ENCODE data around the gene PDE3A.
"Not testable (repeated sequence)": the region's sequence is repeated elsewhere in the genome, so short reads cannot be mapped to it uniquely, and the experiment has no call there.

PDE3A gene

DNA sequence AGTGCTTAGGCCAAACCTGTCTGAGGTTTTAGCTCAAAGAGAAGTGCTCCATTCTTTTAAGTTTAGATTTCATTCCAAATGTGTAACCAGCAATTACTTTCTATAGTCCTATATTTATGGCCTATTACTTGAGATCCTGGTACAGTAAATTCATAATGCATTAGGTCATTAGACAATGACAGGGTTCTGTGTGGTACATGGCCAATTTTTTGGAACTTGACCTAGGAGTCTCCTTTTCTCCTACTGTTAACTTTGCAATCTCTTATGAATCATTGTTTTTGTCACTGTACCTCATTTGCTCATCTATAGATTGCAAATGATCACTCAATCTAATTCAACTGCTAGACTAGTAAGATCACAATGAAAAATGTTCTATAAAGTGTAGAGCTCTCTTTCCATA lies 136.7 kb downstream of the PDE3A start:
- no peak for DNase-seq

DNA sequence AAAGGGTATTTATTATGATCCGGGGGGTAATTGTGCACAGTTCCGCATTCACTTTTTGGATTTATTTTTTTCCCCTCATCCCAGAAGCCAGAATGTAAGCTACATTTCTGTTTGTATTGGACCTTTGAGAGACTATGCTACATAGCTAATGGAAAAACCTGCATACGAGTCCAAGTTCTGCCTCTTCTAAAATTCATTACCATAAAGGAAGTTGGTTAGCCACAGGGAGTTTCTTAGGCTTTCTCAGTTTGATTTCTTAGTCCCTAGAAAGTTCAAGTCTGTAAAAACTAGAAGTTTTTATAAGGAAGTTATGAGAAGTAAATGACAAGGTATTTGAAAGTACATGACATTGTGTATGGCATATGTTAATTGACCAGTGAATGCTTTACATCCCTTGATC lies 138.7 kb downstream of the PDE3A start:
- DNase-seq = no peak

DNA sequence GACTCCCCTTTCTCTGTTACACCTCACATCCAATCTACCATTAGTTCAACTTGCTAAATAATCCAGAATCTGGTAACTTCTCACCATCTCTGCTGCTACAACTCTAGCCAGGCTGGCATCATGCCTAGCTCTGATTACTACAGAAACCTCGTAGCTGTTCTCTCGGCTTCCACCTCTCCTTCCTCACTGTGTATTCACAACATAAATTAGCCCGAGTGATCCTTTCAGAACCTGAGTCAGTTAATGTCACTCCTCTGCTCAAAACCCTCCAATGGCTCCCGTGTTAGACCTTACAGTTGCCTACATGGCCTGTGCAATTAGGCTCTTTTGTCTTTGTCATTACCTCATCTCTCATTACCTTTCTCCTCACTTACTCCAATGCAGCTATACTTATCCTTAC lies 139.4 kb downstream of the PDE3A start:
- DNase-seq = no peak

DNA sequence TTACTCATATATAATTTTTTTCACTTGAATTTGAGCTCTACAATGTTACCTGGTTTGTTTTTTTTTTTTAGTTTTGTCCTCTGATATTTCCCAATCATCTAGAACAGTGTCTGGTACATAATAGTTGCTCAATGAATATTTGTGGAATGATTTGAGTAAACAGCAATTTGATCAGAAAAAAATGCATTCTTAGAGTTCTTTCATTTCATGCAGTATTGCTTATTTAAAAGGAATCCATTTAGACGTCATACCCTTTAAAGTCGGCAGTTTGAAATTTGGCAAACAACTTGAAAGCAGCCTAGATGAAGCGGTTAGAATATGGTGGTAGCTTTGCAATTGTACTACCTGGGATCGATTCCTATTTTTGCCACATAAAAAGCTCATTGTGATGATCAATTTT lies 140.0 kb downstream of the PDE3A start:
- no peak for DNase-seq

DNA sequence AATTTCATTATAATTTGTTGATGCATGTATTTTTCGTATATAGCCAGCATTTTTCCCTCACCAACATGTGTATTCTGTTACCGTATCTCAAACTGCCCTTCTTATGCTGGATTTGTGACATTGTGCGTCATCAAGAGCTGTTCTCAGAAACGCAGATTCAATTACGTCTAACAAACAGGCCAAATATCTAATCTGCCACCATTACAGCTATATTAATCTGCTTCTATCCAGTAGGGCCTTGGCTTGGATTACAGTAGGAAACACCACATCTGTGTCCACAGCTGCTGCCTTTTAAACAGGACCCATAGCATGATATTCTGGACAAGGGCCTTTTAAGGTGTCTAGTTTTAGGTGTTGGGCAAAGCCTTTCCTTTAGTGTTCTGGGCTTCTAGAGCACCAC lies 140.6 kb downstream of the PDE3A start:
- no peak for DNase-seq

DNA sequence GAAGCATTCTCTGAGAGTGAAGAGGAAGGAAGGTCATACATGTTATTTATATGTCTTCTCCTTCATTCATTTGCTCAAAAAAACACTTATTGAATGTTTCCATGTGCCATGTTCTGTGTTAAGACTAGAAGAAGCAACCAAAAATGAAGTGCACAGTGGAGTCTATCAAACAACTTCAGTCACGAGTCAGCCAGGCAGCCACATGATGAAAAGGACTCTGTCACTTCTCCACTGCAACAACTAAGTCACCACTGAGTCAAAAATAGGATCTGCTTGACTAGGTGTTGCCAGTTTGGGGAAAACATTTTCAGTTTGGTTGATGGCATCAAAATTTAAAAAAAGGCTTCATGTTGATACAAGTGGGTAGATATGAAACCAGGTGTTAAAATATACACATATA lies 142.5 kb downstream of the PDE3A start:
- DNase-seq = no peak

DNA sequence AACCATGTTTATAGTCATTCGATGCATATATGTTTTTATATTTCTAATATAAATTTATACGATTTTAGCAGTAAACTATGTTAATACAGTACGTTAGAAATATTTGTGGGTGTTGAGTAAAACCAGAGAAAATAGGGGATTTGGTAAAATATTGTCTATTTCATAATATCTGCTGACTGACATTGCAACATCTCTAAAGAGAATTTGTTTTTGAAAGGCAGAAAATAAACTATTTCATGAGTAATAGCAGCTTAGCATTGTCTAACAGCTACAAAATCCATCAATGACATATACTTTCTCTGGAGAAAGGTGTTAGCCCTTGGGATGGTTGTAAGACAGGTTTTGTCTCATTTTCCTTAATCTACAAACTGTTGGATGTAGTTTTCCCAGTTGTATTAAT lies 144.9 kb downstream of the PDE3A start:
- DNase-seq = no peak

DNA sequence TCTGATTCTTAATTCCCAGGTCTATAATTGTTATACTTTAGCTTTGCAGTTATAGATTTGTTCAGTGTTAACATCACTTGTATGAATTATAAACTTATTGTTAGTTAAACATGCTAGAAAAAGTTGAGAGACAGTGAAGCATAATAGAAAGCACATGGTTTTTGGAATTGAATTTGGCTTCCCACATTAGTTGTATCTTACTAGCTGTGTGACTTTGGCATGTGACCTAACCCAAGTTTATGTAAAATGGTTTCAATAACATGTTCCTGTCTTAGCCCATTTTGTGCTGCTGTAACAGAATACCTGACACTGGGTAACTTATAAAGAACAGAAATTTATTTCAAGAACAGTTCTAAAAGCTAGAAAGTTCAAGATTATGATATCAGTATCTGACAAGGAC lies 146.3 kb downstream of the PDE3A start:
- no peak for DNase-seq

DNA sequence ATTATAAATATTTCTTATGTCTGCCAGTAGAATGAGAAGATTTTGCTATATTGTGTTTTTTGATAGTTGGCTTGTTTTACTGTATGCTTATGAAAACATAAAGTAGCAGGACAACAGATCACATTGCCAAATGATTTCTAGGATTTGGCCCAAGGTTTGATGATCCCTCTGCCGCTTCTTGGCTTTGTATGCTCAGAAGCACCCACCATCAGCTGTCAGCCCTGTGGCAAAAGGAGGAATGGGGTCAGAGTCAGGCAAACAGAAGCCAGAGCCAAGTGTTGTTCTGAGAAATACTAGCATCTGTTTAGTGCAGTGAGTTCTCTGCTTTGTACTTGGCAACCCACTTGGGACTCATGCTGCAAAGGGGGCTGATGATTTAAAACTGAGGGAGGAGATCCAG lies 152.2 kb downstream of the PDE3A start:
- DNase-seq = no peak

DNA sequence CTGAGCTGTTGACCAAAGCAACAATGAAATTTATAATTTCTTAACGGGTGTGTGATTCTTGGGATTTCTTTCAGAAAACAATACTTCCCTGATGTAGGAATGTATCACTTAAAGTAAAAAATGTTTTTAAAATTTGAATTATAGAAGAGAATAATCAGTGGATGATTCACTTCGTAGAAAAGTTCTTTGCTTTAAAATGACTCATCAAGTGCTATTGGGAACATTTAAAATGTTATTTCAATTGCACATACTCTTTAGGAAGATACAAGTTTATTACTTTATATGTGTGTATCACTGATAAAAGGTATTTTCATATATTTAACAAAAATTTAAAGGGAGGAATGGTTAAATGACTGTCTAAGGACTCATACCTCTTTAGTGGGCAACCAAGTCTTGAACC lies 155.3 kb downstream of the PDE3A start:
- DNase-seq = no peak

DNA sequence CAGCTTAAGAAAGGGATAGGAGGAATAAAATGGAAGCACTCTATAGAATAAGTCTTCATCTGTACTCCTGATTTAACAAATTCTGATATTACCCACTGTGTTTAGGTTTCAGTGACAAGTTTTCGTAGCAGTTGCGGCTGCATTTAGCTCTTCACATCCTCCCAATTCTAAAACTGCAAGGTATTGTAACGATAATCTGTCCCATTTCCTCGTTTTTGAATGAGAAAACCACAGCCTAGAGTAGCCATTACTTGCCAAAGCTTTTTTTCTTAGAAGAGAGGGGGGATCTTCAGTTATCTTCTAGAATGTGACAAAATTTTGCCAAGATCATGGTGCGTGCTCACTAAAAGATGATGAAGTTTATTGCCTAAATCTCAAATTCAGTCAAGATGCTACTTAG lies 155.8 kb downstream of the PDE3A start:
- DNase-seq = no peak

DNA sequence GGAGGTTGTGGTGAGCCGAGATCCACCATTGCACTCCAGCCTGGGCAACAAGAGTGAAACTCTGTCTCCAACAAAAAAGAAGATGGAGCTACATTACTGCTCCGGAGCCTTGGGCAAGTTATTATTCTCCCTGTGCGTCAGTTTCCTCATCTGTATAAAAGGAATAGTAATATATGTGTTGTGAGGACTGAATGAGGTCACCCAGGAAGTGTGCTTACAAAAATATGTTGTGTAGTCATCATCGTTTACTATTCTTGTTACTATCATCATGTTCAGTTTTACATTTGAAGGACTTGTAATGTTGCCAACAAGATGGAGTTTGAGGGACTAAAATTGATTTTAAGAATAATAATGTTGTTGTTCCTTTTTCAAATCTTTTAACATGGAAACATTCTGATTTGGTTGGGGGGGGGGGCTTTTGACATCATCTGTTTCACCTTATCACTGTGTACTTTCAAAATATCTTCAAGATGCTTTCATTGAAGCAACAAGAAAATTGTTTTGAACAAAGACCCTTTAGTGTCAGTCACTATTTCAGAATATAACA lies 156.8 kb downstream of the PDE3A start:
- DNase-seq = no peak

DNA sequence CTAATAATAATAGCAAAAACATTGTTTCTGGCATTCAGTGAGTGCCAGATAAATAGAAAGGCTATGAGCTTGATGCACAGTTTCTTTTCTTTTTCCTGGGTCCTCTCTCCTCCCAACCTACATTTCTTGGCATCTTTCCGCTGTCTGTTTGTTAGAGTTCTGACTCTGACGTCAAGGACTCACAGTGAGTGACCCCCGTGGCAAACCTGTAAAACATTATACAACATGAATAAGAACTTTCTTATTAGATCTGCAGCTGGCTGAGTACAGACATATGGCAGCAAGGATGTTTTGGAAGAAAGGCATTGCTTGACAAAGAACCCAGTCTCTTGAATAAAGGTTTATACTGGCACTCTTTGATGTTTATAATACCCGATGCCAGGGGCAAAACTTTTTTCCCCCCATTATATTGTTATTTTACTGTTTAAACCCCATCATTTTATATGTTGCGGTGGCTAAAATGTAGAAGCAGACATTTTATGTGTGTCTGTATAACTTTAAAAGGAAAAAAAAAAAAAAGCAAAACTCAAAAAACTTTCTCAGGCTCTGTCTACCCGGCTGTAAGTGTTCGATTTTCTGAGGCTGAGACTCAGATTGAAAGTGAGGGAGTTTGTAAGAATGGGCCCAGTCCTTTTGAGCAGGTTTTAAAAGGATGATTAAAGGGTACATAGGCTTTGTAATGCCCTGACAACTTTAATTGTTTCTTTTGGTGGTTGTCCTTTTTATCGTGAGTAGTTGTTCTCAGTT lies 159.3 kb downstream of the PDE3A start:
- DNase-seq = no peak

DNA sequence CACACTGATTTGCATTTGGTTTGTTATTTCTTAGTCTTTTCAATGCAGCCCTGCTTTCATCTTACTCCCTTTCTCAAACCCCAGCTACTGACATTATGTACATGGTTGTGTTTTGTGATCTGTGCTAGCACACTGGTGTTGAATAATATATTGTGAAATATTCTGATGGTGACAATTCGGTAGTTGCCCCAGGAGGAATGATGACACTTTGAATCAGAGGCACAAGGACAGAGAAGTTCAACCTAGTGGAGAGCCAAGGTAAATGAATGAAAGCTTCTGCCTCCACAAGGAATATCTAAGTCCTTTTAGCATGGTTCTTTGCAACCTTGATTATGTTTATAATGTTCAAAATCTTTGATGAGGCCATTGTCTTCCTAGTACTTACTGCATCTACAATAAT lies 159.9 kb downstream of the PDE3A start:
- DNase-seq = no peak

DNA sequence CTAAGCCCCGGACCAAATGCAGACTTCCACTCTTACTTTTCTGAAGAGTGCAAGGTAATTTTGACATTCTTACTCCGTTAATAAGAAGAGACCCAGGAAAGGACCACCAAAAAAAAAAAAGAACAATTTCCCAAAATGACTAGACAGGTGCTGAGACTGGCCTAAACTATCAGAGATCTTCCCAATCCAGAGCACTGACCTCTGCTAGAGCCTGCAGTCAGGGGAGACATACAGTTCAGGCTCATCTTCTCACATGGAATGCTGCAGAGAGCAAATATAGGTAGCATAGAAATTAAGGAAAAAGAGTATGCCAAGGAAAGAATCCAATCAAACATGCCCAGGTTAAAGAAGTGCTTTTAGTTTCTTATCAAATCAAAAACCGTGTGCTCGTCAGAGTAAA lies 177.9 kb downstream of the PDE3A start:
- no peak for DNase-seq

DNA sequence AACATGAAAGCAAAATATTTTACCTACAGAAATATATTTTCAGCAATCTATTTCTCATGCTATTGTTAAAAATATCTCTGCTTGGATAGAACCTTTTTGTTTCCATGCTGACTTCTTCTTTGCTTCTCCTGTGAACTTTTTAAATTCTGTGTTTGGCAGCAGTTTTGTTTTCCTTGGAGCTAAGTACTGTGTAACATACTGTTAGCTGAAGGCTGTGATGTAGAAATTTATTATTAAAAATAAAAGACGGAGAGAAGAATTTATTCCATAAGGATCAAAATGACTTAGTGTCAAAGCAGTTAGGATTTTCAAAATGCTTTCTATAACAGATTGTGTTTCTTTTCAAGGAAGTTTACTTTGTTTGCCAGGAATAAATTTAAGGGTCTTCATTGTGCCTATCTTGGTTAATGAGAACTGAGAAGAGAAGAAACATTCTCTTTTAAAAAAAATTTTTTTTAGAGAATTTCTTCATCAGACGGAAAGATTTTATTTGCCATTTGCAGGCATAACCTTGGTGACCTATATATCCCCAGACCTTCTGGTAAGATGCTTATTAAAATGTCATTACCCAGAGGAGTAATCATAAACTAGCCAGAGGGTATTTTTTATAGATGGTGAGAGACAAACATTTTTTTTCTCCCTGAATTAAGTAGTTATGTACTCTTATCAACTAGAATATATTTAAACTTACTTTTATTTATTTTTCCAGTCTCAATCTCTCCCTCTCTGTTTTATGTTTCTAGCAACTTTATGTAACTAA lies 179.7 kb downstream of the PDE3A start:
- no peak for DNase-seq

DNA sequence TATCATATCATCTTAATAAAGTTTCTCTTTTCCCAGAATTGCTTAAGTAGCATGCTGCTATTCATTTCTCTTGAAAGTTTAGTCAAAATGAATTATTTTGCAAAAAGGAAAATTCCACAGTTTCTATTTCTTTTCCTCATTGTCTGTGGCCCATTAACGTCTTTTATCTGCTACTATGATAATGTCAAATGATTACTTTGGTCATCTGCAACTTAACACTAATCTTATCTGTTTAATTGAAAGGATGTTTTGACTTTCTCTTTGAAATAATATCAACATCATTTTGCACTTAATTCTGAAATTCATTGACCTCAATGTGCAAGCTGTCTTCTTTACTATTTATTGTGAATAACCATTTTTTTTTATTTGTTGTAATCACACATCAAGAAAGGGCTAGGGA lies 180.3 kb downstream of the PDE3A start:
- DNase-seq = no peak

DNA sequence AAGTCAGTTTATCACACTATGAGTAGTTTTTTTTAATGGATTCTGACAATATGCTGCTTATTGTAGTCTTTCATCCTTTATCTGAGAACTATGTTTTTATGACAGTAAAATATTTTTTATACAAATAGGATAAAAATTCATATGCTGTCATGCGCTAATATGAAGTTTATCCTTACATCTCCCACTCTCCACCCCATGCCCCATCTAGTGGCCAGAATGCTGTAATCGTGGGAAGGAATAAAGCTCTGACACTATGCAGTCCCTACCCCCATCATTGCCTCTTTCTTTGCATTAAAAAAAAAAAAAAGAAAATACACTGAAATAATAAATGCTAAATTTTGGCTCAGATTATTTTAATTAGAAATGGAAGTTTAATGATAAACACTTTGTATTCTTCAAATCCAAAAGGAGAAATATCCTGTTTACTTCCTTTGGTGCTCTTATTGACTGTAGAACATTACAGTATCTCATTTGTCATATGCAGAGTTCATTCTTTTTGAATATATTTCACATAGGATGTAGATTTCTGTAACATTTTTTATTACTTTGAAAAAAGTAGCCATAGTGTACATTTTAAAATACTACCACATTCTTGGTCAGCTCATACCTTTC lies 180.9 kb downstream of the PDE3A start:
- DNase-seq = no peak

DNA sequence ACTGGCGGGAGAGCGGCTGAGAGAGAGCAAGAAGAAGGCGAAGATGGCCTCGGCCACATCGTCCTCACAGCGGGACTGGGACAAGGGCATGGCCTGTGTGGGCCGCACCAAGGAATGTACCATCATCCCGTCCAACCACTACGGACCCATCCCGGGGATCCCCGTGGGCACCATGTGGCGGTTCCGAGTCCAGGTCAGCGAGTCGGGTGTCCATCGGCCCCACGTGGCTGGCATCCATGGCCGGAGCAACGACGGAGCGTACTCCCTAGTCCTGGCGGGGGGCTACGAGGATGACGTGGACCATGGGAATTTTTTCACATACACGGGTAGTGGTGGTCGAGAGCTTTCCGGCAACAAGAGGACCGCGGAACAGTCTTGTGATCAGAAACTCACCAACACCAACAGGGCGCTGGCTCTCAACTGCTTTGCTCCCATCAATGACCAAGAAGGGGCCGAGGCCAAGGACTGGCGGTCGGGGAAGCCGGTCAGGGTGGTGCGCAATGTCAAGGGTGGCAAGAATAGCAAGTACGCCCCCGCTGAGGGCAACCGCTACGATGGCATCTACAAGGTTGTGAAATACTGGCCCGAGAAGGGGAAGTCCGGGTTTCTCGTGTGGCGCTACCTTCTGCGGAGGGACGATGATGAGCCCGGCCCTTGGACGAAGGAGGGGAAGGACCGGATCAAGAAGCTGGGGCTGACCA lies 183.6 kb downstream of the PDE3A start:
- not testable (repeated sequence) for DNase-seq

DNA sequence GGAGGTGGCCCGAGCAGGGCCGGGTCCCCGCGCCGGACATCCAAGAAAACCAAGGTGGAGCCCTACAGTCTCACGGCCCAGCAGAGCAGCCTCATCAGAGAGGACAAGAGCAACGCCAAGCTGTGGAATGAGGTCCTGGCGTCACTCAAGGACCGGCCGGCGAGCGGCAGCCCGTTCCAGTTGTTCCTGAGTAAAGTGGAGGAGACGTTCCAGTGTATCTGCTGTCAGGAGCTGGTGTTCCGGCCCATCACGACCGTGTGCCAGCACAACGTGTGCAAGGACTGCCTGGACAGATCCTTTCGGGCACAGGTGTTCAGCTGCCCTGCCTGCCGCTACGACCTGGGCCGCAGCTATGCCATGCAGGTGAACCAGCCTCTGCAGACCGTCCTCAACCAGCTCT lies 184.2 kb downstream of the PDE3A start:
- DNase-seq = not testable (repeated sequence)

DNA sequence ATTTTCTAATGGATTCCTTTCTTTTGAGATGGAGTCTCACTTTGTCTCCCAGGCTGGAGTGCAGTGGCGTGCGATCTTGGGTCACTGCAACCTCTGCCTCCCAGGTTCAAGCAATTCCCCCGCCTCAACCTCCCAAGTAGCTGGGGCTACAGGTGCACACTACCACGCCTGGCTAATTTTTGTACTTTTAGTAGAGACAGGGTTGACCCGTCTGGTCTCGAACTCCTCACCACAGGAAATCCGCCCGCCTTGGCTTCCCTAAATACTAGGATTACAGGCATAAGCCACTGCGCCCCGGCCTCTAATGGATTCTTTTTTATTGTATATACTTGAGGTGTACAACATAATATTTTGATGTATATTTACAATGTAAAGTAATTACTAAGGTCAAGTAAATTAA lies 186.7 kb downstream of the PDE3A start:
- no peak for DNase-seq

DNA sequence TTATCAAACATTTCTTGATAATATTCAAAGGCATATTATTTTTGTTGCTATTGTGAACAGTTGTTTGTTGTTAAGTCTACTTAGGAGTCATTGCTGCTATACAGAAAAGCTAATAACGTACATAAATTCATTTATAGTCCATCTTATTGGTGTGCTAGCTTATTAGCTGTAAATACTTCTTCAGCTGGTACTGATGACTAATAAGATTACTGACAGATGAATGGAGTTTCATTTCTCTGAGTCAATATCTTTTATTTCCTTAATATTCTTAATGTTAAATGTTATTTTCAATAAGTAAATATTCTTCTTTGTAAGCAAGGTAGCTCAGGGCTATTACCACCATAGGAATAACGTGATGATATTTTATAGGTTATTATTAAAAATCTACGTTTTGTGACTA lies 187.4 kb downstream of the PDE3A start:
- no peak for DNase-seq

DNA sequence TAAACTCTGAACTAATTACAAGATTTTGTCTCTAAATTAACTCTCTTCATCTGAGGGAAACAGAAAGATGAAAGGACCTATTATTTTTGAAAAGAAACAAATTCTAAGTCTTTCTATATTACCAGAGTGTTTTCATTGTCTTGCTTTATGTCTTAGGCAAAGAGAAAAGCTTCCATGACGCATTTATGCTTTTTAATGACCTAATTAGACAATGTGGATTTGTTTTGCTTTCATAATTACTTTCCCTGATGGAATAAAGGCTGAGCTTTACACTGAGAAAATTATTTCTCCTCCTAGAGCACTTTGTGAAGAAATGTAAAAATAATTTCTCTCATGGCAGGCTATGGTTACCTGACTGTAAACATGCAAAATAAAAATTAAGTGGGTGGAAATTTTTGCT lies 188.8 kb downstream of the PDE3A start:
- DNase-seq = no peak

Data from stimulated activated CD4-positive, alpha-beta T cell treated with anti-CD3 and anti-CD28 coated beads, Interleukin-12 subunit alpha, Interleukin-12 subunit beta, amount 100 ng/mL, for 4 hours (primary cell).